ENCODE results near the gene PREP.

Gene PREP

DNA sequence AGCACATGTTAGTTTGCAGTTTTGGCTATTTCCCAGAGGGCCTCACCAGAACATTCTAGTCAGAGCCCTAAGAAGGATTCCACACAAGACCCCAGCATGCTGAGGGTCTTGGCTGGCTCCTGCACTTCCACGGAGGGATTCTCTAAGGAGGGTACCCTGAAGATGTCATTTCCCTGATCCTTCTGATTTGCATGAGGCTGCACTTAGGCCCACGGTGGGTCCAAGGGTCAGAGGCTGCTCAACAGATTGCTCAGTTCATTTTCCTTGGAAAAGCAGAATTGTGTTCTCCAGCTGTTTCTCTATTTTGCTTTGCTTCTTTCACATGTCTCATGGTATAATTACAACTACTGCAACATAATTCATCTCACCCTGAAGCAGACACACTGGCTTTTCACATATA lies 22.2 kb downstream of the PREP start (continued):
- TF ChIP-seq, protein P1, sequence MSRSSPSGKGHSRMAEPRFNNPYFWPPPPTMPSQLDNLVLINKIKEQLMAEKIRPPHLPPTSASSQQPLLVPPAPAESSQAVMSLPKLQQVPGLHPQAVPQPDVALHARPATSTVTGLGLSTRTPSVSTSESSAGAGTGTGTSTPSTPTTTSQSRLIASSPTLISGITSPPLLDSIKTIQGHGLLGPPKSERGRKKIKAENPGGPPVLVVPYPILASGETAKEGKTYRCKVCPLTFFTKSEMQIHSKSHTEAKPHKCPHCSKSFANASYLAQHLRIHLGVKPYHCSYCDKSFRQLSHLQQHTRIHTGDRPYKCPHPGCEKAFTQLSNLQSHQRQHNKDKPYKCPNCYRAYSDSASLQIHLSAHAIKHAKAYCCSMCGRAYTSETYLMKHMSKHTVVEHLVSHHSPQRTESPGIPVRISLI (tag by site-specific recombination; IDR thresholded peaks at IDR 0.05) = no peak
- no peak for TF ChIP-seq ZNF423 (tag by site-specific recombination; IDR thresholded peaks at IDR 0.05)
- TF ChIP-seq ZBTB1 (tag by site-specific recombination; IDR thresholded peaks at IDR 0.05) = no peak

DNA sequence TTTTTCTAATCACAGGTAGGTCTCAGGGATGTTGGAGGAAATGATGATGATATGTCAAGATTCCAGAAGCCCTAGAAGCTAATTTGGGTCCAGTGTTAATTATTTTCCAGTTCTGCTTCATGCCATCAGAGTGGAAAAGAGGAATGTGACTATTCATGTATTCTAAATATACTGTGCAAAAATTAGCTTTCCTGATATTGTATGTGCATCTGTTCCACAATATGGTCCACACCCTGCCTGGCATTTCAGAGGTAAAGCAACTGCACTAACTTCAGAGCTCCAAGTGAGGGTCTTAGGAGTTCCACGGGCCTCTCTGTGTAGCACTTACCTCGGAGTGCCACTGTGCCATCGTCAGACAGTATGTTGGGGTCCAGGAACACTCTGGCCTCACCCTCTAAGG lies 27.1 kb downstream of the PREP start:
- Histone ChIP-seq H3K4me1 (ENCODE audit: control insufficient read depth, insufficient read depth, low read length) (no peaks in the 10 kb centered on the region), H3K27ac (ENCODE audit: extremely low read depth, low read depth, low read length) (no peak overlapping the region), H3K4me3 (ENCODE audit: low read depth, low read length) (no peak overlapping the region), H3K36me3 (ENCODE audit: control insufficient read depth in 2 of 2, insufficient read depth in 1 of 2, low read length in 2 of 2) (peaks cover 4 to 52% of the 10 kb centered on the region in 2 experiments; a peak in 2 of 3 replicates), H3K9me3 (ENCODE audit: control insufficient read depth, insufficient read depth, low read depth, low read length) (no peaks in the 10 kb centered on the region)
- TF ChIP-seq HOXC10 (CRISPR knock-in tag; IDR thresholded peaks at IDR 0.05) (no peak), ZBTB17 (tag by site-specific recombination; IDR thresholded peaks at IDR 0.05) (no peak), ZNF248 (tag by site-specific recombination; IDR thresholded peaks at IDR 0.05) (no peak), ZNF529 (tag by site-specific recombination; IDR thresholded peaks at IDR 0.05; ENCODE audit: insufficient replicate concordance) (no peak), ZIC2 (tag by site-specific recombination; IDR thresholded peaks at IDR 0.05) (no peak), ZNF623 (tag by site-specific recombination; IDR thresholded peaks at IDR 0.05) (no peak)
- TF ChIP-seq, protein P2, sequence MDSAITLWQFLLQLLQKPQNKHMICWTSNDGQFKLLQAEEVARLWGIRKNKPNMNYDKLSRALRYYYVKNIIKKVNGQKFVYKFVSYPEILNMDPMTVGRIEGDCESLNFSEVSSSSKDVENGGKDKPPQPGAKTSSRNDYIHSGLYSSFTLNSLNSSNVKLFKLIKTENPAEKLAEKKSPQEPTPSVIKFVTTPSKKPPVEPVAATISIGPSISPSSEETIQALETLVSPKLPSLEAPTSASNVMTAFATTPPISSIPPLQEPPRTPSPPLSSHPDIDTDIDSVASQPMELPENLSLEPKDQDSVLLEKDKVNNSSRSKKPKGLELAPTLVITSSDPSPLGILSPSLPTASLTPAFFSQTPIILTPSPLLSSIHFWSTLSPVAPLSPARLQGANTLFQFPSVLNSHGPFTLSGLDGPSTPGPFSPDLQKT (IDR thresholded peaks at IDR 0.05; ENCODE audit: borderline replicate concordance, low read depth, low read length) = no peak
- TF ChIP-seq, protein P3, sequence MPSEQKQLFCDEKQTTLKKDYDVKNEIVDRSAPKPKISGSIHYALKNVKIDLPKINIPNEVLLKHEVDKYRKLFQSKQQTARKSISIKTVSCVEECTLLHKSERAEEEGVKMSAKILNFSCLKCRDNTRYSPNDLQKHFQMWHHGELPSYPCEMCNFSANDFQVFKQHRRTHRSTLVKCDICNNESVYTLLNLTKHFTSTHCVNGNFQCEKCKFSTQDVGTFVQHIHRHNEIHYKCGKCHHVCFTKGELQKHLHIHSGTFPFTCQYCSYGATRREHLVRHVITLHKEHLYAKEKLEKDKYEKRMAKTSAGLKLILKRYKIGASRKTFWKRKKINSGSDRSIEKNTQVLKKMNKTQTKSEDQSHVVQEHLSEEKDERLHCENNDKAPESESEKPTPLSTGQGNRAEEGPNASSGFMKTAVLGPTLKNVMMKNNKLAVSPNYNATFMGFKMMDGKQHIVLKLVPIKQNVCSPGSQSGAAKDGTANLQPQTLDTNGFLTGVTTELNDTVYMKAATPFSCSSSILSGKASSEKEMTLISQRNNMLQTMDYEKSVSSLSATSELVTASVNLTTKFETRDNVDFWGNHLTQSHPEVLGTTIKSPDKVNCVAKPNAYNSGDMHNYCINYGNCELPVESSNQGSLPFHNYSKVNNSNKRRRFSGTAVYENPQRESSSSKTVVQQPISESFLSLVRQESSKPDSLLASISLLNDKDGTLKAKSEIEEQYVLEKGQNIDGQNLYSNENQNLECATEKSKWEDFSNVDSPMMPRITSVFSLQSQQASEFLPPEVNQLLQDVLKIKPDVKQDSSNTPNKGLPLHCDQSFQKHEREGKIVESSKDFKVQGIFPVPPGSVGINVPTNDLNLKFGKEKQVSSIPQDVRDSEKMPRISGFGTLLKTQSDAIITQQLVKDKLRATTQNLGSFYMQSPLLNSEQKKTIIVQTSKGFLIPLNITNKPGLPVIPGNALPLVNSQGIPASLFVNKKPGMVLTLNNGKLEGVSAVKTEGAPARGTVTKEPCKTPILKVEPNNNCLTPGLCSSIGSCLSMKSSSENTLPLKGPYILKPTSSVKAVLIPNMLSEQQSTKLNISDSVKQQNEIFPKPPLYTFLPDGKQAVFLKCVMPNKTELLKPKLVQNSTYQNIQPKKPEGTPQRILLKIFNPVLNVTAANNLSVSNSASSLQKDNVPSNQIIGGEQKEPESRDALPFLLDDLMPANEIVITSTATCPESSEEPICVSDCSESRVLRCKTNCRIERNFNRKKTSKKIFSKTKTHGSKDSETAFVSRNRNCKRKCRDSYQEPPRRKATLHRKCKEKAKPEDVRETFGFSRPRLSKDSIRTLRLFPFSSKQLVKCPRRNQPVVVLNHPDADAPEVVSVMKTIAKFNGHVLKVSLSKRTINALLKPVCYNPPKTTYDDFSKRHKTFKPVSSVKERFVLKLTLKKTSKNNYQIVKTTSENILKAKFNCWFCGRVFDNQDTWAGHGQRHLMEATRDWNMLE (tag by site-specific recombination; conservative IDR thresholded peaks at IDR 0.05; ENCODE audit: low read depth) = no peak
- POLR2A ChIA-PET = no interaction called here
- CTCF ChIA-PET = interaction anchor here (0.5 to 5.7 kb wide), 3 partner anchors 12 to 818 kb away, joined by 3 to 30 read pairs (median 3); no protein-coding TSS in a partner anchor

DNA sequence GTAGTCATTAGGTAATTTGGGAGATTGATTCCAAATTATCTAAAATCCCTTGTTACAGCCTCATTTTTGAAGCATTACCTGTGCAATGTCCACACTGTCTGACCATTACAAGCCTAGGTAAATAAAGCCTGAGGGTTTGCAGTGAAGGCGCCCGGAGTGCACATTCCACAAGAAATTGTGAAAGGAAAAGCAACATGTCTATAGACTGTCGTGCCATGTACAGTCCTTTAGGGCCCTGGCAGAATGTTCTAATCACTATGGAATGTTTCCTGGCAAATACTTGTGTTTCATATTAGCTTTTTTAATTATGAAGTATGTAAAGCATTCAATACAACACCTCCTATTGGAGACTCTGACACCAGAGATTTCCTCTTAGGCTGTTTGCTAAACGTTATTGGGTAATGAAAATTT lies 28.9 kb downstream of the PREP start:
- H3K4me1 ChIP-seq (ENCODE audit: control insufficient read depth, insufficient read depth, low read length) = no peaks in the 10 kb centered on the region
- no peaks in the 10 kb centered on the region for H3K9me3 ChIP-seq (ENCODE audit: control insufficient read depth, insufficient read depth, low read depth, low read length)
- ChIA-PET POLR2A (no interaction called here), CTCF (interaction anchor here (0.7 to 5.7 kb wide), 6 partner anchors 10 to 659 kb away, joined by 3 to 30 read pairs (median 4); partner anchors contain the start of gene PREP)
- no peak overlapping the region for H3K4me3 ChIP-seq (ENCODE audit: low read depth, low read length)
- no peak overlapping the region for H3K27ac ChIP-seq (ENCODE audit: extremely low read depth, low read depth, low read length)
- peaks cover 4 to 63% of the 10 kb centered on the region in 2 experiments; a peak in 2 of 3 replicates for H3K36me3 ChIP-seq (ENCODE audit: control insufficient read depth in 2 of 2, insufficient read depth in 1 of 2, low read length in 2 of 2)
- TF ChIP-seq, protein P2 (IDR thresholded peaks at IDR 0.05; ENCODE audit: borderline replicate concordance, low read depth, low read length) = no peak
- TF ChIP-seq YY1 (tag by site-specific recombination; IDR thresholded peaks at IDR 0.05) (no peak), HOXA7 (CRISPR knock-in tag; IDR thresholded peaks at IDR 0.05; ENCODE audit: borderline replicate concordance) (no peak), MEIS1 (CRISPR knock-in tag; IDR thresholded peaks at IDR 0.05; ENCODE audit: borderline replicate concordance) (no peak), ZNF473 (tag by site-specific recombination; IDR thresholded peaks at IDR 0.05) (no peak), ZNF792 (tag by site-specific recombination; IDR thresholded peaks at IDR 0.05) (no peak), ZNF311 (tag by site-specific recombination; IDR thresholded peaks at IDR 0.05; ENCODE audit: borderline replicate concordance) (no peak), KLF8 (tag by site-specific recombination; IDR thresholded peaks at IDR 0.05) (no peak), ZNF366 (tag by site-specific recombination; conservative IDR thresholded peaks at IDR 0.05) (no peak)
- TF ChIP-seq, protein P4, sequence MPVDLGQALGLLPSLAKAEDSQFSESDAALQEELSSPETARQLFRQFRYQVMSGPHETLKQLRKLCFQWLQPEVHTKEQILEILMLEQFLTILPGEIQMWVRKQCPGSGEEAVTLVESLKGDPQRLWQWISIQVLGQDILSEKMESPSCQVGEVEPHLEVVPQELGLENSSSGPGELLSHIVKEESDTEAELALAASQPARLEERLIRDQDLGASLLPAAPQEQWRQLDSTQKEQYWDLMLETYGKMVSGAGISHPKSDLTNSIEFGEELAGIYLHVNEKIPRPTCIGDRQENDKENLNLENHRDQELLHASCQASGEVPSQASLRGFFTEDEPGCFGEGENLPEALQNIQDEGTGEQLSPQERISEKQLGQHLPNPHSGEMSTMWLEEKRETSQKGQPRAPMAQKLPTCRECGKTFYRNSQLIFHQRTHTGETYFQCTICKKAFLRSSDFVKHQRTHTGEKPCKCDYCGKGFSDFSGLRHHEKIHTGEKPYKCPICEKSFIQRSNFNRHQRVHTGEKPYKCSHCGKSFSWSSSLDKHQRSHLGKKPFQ (tag by site-specific recombination; IDR thresholded peaks at IDR 0.05) = no peak
- TF ChIP-seq, protein P5, sequence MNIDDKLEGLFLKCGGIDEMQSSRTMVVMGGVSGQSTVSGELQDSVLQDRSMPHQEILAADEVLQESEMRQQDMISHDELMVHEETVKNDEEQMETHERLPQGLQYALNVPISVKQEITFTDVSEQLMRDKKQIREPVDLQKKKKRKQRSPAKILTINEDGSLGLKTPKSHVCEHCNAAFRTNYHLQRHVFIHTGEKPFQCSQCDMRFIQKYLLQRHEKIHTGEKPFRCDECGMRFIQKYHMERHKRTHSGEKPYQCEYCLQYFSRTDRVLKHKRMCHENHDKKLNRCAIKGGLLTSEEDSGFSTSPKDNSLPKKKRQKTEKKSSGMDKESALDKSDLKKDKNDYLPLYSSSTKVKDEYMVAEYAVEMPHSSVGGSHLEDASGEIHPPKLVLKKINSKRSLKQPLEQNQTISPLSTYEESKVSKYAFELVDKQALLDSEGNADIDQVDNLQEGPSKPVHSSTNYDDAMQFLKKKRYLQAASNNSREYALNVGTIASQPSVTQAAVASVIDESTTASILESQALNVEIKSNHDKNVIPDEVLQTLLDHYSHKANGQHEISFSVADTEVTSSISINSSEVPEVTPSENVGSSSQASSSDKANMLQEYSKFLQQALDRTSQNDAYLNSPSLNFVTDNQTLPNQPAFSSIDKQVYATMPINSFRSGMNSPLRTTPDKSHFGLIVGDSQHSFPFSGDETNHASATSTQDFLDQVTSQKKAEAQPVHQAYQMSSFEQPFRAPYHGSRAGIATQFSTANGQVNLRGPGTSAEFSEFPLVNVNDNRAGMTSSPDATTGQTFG (tag by site-specific recombination; IDR thresholded peaks at IDR 0.05; ENCODE audit: borderline replicate concordance) = no peak
